HepG2 (cell line): Measurements from ENCODE around the gene PWP2.
"Not testable (repeated sequence)": the region's sequence is repeated elsewhere in the genome, so short reads cannot be mapped to it uniquely, and the experiment has no call there.

Experiments used
- ERF ChIP-seq: IDR thresholded peaks from 2 replicates; pipeline ENCODE4 v1.6.1; 2018; ENCODE audit warnings: missing biosample characterization, missing genetic modification reagents
- IKZF1 ChIP-seq: fragments of 450-650 bp; IDR thresholded peaks from 2 replicates; pipeline ENCODE4 v1.7.1; 2016
- RAD51 ChIP-seq: fragments of 450-650 bp; IDR thresholded peaks from 2 replicates; pipeline ENCODE4 v1.6.1; 2016; ENCODE audit warnings: borderline replicate concordance
- SP5 ChIP-seq: IDR thresholded peaks from 2 replicates; pipeline ENCODE4 v1.6.1; 2016; ENCODE audit warnings: low read depth, borderline replicate concordance
- ZNF224 ChIP-seq: sonication (generic); formaldehyde crosslinking; IDR thresholded peaks from 2 replicates; pipeline ENCODE4 v1.5.0; 2020; ENCODE audit warnings: mild to moderate bottlenecking, missing genetic modification reagents

GRCh38 chr21:44155994-44156380 is 48.8 kb downstream of the PWP2 start:
- TF ChIP-seq ZNF224 (CRISPR knock-in tag); SP5 (CRISPR knock-in tag); IKZF1; ERF (CRISPR knock-in tag); RAD51: not testable (repeated sequence)
